HFFc6 (cell line): ENCODE results near the gene VCL. TPM values are rescaled to one million over a fixed set of nuclear protein-coding genes. Genes with fewer than 3 reads are reported as not detected.
"Not testable (repeated sequence)": the region's sequence is repeated elsewhere in the genome, so short reads cannot be mapped to it uniquely, and the experiment has no call there.

Source experiments
- DNase-seq: peaks from one replicate; pipeline ENCODE4 v3.0.0-alpha.2; 2018
- H3K27ac Mint-ChIP-seq: 2 replicates; pipeline ENCODE4 v1.8.0; 2020; ENCODE audit warnings: mild to moderate bottlenecking, mixed read lengths
- H3K27me3 Mint-ChIP-seq: 2 replicates; pipeline ENCODE4 v1.8.0; 2021; ENCODE audit warnings: mild to moderate bottlenecking, moderate library complexity, mixed read lengths; ENCODE audit not compliant: insufficient read depth
- H3K36me3 Mint-ChIP-seq: 2 replicates; pipeline ENCODE4 v1.8.0; 2021; ENCODE audit warnings: low read depth, mixed read lengths
- H3K4me1 Mint-ChIP-seq: 2 replicates; pipeline ENCODE4 v1.8.0; 2020; ENCODE audit warnings: low read depth, mixed read lengths
- H3K4me3 Mint-ChIP-seq: 2 replicates; pipeline ENCODE4 v1.8.0; 2020; ENCODE audit warnings: mild to moderate bottlenecking, moderate library complexity, mixed read lengths
- H3K9me3 Mint-ChIP-seq: 2 replicates; pipeline ENCODE4 v1.8.0; 2020; ENCODE audit warnings: mild to moderate bottlenecking, mixed read lengths
- CTCF ChIP-seq: fragments of 200-600 bp; sonication (generic); IDR thresholded peaks from 2 replicates; pipeline ENCODE4 v1.5.0; 2021; ENCODE audit warnings: antibody characterized with exemption, mild to moderate bottlenecking
- total RNA-seq, 6 experiments: library from RNA; stranded (reverse); fragmentation: NEBNext Ultra II Directional; extraction: Animal tissue kit (Norgen Biotek cat#: 25700); gene quantifications; 2 replicates in 1 of 6; 3 replicates in 5 of 6; pipeline ENCODE4 v1.2.3, GENCODE V29; 2021

VCL gene
- total RNA-seq, 6 experiments from 2014 or later, result 366 to 443 (median 406) TPM

- Mint-ChIP-seq H3K4me3 (peak overlapping the region; percentile 63), H3K4me1 (peaks cover 79% of the 10 kb centered on the region), H3K27me3 (peaks cover 2% of the 10 kb centered on the region; the same call in 1 of the 2 replicates), H3K27ac (peak overlapping the region; percentile 79), H3K36me3 (peaks cover 17% of the 10 kb centered on the region), H3K9me3 (no peaks in the 10 kb centered on the region)
- DNase-seq, result no peak
- no peak for TF ChIP-seq CTCF
These were observed 57.6 kb downstream of the VCL start for GRCh38 chr10:74055383-74056049.

GRCh38 chr10:74056050-74056818 is 58.3 kb downstream of the VCL start:
- Mint-ChIP-seq H3K27me3 (peaks cover 2% of the 10 kb centered on the region; the same call in 1 of the 2 replicates), H3K9me3 (no peaks in the 10 kb centered on the region), H3K4me3 (peak overlapping the region; percentile 63), H3K36me3 (peaks cover 24% of the 10 kb centered on the region), H3K4me1 (peaks cover 80% of the 10 kb centered on the region), H3K27ac (peak overlapping the region; percentile 79)
- DNase-seq, result peak; percentile 70
- no peak for TF ChIP-seq CTCF

- H3K27ac Mint-ChIP-seq, result peak overlapping the region; percentile 57
- H3K9me3 Mint-ChIP-seq, result peaks cover 6% of the 10 kb centered on the region
- H3K4me1 Mint-ChIP-seq, result peaks cover 74% of the 10 kb centered on the region
- no peak for TF ChIP-seq CTCF
- peaks cover 4% of the 10 kb centered on the region for H3K27me3 Mint-ChIP-seq
- no peak for DNase-seq
- no peak overlapping the region for H3K4me3 Mint-ChIP-seq
- H3K36me3 Mint-ChIP-seq, result peaks cover 38% of the 10 kb centered on the region
These were observed 60.2 kb downstream of the VCL start for GRCh38 chr10:74058071-74058470.

GRCh38 chr10:74058658-74059057 is 60.7 kb downstream of the VCL start:
- Mint-ChIP-seq H3K4me1 (peaks cover 75% of the 10 kb centered on the region), H3K27me3 (peaks cover 4% of the 10 kb centered on the region), H3K4me3 (no peak overlapping the region), H3K9me3 (peaks cover 12% of the 10 kb centered on the region), H3K36me3 (peaks cover 44% of the 10 kb centered on the region), H3K27ac (peak overlapping the region; percentile 36; the same call in 1 of the 2 replicates)
- no peak; the same call in 1 of the 2 replicates for TF ChIP-seq CTCF
- DNase-seq, result no peak

GRCh38 chr10:74061104-74061503 is 63.2 kb downstream of the VCL start:
- no peak for TF ChIP-seq CTCF
- peak overlapping the region; percentile 27; the same call in 1 of the 2 replicates for H3K27ac Mint-ChIP-seq
- H3K27me3 Mint-ChIP-seq, result peaks cover 7% of the 10 kb centered on the region
- H3K4me1 Mint-ChIP-seq, result peaks cover 67% of the 10 kb centered on the region
- peaks cover 55% of the 10 kb centered on the region for H3K36me3 Mint-ChIP-seq
- H3K9me3 Mint-ChIP-seq, result peaks cover 22% of the 10 kb centered on the region
- DNase-seq, result no peak
- H3K4me3 Mint-ChIP-seq, result no peak overlapping the region

GRCh38 chr10:74061978-74062377 is 64.1 kb downstream of the VCL start:
- not testable (repeated sequence) for DNase-seq, H3K27me3 Mint-ChIP-seq, H3K4me3 Mint-ChIP-seq, H3K27ac Mint-ChIP-seq
- Mint-ChIP-seq H3K4me1 (peaks cover 59% of the 10 kb centered on the region), H3K9me3 (peaks cover 22% of the 10 kb centered on the region), H3K36me3 (peaks cover 58% of the 10 kb centered on the region)
